Neural progenitor cell (in vitro differentiated cells): ENCODE data around the gene ANXA6. TPM values are rescaled to one million over a fixed set of nuclear protein-coding genes. Genes with fewer than 3 reads are reported as not detected.
A peak's percentile ranks its signal among the peaks of the same experiment; 100 is the strongest.

ENCODE experiments used
- DNase-seq: peaks from one replicate; pipeline ENCODE4 v3.0.0-alpha.2; 2016; ENCODE audit warnings: low spot score
- H2AFZ ChIP-seq: fragments of 200-600 bp; sonication (generic); replicated peaks from 2 replicates; pipeline ENCODE4 v1.6.1; 2016; ENCODE audit warnings: antibody characterized with exemption
- H3F3A ChIP-seq: fragments of 200-600 bp; sonication (generic); 2 replicates; pipeline ENCODE4 v1.6.1; 2016; ENCODE audit warnings: antibody characterized with exemption, low read depth
- H3K27ac ChIP-seq: fragments of 200-600 bp; sonication (generic); 2 replicates; pipeline ENCODE4 v1.5.1; 2016; ENCODE audit warnings: mild to moderate bottlenecking
- H3K27me3 ChIP-seq: fragments of 200-600 bp; sonication (generic); 2 replicates; pipeline ENCODE4 v1.6.1; 2016; ENCODE audit warnings: mild to moderate bottlenecking, moderate library complexity
- H3K36me3 ChIP-seq: fragments of 200-600 bp; sonication (generic); 2 replicates; pipeline ENCODE4 v1.5.1; 2016
- H3K4me1 ChIP-seq: fragments of 200-600 bp; sonication (generic); 2 replicates; pipeline ENCODE4 v1.6.1; 2016; ENCODE audit warnings: mixed run types
- H3K4me2 ChIP-seq: fragments of 200-600 bp; sonication (generic); 2 replicates; pipeline ENCODE4 v1.6.1; 2016
- H3K4me3 ChIP-seq: fragments of 200-600 bp; sonication (generic); 2 replicates; pipeline ENCODE4 v1.5.1; 2016
- H3K79me2 ChIP-seq: fragments of 200-600 bp; sonication (generic); 2 replicates; pipeline ENCODE4 v1.6.1; 2016; ENCODE audit warnings: low read depth
- H3K9ac ChIP-seq: fragments of 200-600 bp; sonication (generic); 2 replicates; pipeline ENCODE4 v1.6.1; 2016
- H3K9me3 ChIP-seq: fragments of 200-600 bp; sonication (generic); 2 replicates; pipeline ENCODE4 v1.5.1; 2016; ENCODE audit warnings: low read depth
- H4K20me1 ChIP-seq: fragments of 200-600 bp; sonication (generic); 2 replicates; pipeline ENCODE4 v1.6.1; 2016; ENCODE audit warnings: low read depth
- H3K27ac Mint-ChIP-seq: 3 replicates; pipeline ENCODE4 v1.8.0; 2021; ENCODE audit warnings: mixed read lengths
- H3K27me3 Mint-ChIP-seq: 2 replicates; pipeline ENCODE4 v1.8.0; 2022; ENCODE audit warnings: low read depth, mild to moderate bottlenecking, inconsistent platforms, moderate library complexity, mixed read lengths; ENCODE audit not compliant: insufficient read depth
- H3K36me3 Mint-ChIP-seq: 3 replicates; pipeline ENCODE4 v1.8.0; 2021; ENCODE audit warnings: mixed read lengths
- H3K4me1 Mint-ChIP-seq: 3 replicates; pipeline ENCODE4 v1.8.0; 2021; ENCODE audit warnings: mixed read lengths
- H3K4me3 Mint-ChIP-seq: 3 replicates; pipeline ENCODE4 v1.8.0; 2021; ENCODE audit warnings: mild to moderate bottlenecking, moderate library complexity, mixed read lengths
- H3K9me3 Mint-ChIP-seq: 3 replicates; pipeline ENCODE4 v1.8.0; 2020; ENCODE audit warnings: mixed read lengths
- EZH2 ChIP-seq: fragments of 200-600 bp; sonication (generic); IDR thresholded peaks from 2 replicates; pipeline ENCODE4 v1.6.1; 2017; ENCODE audit warnings: antibody characterized with exemption, mild to moderate bottlenecking, moderate library complexity
- EZH2phosphoT487 ChIP-seq: fragments of 200-600 bp; sonication (generic); IDR thresholded peaks from 2 replicates; pipeline ENCODE4 v1.6.1; 2017; ENCODE audit warnings: antibody characterized with exemption
- total RNA-seq: library from RNA; depleted of rRNA; stranded (reverse); fragments of >200 nt; gene quantifications from 2 replicates; pipeline ENCODE4 v1.2.3, GENCODE V29; 2015; ENCODE audit warnings: low replicate concordance
- TF ChIP-seq, protein P1 (sequence below): fragments of 200-600 bp; sonication (generic); IDR thresholded peaks from 2 replicates; pipeline ENCODE4 v1.5.1; 2017; ENCODE audit warnings: antibody characterized with exemption, mild to moderate bottlenecking

ANXA6 gene
- total RNA-seq, 1 donor from 2014 or later: 97.6 TPM

GRCh38 chr5:151053796-151054462, 103.7 kb downstream of the ANXA6 start:
- no peaks in the 10 kb centered on the region for H3K9me3 ChIP-seq

DNA sequence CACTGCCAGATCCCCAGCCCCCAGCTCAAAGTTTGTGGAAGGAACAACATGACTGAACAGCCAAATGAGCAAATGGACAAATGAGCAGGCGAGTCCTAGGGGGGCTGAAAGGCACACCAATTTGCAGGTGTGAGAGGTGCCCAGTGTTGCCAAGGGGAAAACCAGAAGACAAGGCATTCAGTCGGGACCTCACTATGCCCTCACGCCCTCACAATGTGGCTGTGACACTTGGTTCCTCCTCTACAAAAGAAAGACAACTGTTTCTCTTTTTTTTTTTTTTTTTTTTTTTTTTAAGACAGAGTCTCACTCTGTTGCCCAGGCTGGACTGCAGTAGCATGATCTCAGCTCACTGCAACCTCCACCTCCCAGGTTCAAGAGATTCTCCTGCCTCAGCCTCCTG, 104.7 kb downstream of the ANXA6 start:
- TF ChIP-seq, protein P1, sequence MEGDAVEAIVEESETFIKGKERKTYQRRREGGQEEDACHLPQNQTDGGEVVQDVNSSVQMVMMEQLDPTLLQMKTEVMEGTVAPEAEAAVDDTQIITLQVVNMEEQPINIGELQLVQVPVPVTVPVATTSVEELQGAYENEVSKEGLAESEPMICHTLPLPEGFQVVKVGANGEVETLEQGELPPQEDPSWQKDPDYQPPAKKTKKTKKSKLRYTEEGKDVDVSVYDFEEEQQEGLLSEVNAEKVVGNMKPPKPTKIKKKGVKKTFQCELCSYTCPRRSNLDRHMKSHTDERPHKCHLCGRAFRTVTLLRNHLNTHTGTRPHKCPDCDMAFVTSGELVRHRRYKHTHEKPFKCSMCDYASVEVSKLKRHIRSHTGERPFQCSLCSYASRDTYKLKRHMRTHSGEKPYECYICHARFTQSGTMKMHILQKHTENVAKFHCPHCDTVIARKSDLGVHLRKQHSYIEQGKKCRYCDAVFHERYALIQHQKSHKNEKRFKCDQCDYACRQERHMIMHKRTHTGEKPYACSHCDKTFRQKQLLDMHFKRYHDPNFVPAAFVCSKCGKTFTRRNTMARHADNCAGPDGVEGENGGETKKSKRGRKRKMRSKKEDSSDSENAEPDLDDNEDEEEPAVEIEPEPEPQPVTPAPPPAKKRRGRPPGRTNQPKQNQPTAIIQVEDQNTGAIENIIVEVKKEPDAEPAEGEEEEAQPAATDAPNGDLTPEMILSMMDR: no peak
- TF ChIP-seq EZH2 (no peak), EZH2phosphoT487 (no peak)
- Histone ChIP-seq H3K27me3 (no peaks in the 10 kb centered on the region), H3K9ac (no peak overlapping the region), H3F3A (peaks cover 5% of the 10 kb centered on the region), H3K4me2 (no peak overlapping the region), H3K9me3 (no peaks in the 10 kb centered on the region), H4K20me1 (peaks cover 4% of the 10 kb centered on the region), H2AFZ (no peak overlapping the region), H3K4me3 (no peak overlapping the region), H3K4me1 (no peaks in the 10 kb centered on the region), H3K79me2 (no peaks in the 10 kb centered on the region), H3K27ac (no peak overlapping the region), H3K36me3 (peaks cover 4% of the 10 kb centered on the region)
- peaks cover 18% of the 10 kb centered on the region for H3K36me3 Mint-ChIP-seq
- H3K27ac Mint-ChIP-seq: peak overlapping the region; percentile 38
- no peaks in the 10 kb centered on the region for H3K27me3 Mint-ChIP-seq
- H3K9me3 Mint-ChIP-seq: no peaks in the 10 kb centered on the region
- no peak overlapping the region for H3K4me3 Mint-ChIP-seq
- no peak for DNase-seq
- no peaks in the 10 kb centered on the region for H3K4me1 Mint-ChIP-seq

More at GRCh38 chr5:151053796-151054462, 103.7 kb downstream of the ANXA6 start:
- Mint-ChIP-seq H3K36me3 (peaks cover 11% of the 10 kb centered on the region), H3K27me3 (no peaks in the 10 kb centered on the region), H3K27ac (no peak overlapping the region), H3K9me3 (no peaks in the 10 kb centered on the region), H3K4me1 (no peaks in the 10 kb centered on the region), H3K4me3 (no peak overlapping the region)
- no peak overlapping the region for H3K4me2 ChIP-seq
- H3K27ac ChIP-seq: no peak overlapping the region
- H2AFZ ChIP-seq: no peak overlapping the region
- TF ChIP-seq, protein P1: no peak
- TF ChIP-seq EZH2 (no peak), EZH2phosphoT487 (no peak)
- no peaks in the 10 kb centered on the region for H4K20me1 ChIP-seq
- H3K9ac ChIP-seq: no peak overlapping the region
- H3K27me3 ChIP-seq: no peaks in the 10 kb centered on the region
- H3K4me1 ChIP-seq: no peaks in the 10 kb centered on the region
- no peak overlapping the region for H3K4me3 ChIP-seq
- H3F3A ChIP-seq: no peaks in the 10 kb centered on the region
- H3K36me3 ChIP-seq: no peaks in the 10 kb centered on the region
- H3K79me2 ChIP-seq: no peaks in the 10 kb centered on the region
- no peak for DNase-seq

DNA sequence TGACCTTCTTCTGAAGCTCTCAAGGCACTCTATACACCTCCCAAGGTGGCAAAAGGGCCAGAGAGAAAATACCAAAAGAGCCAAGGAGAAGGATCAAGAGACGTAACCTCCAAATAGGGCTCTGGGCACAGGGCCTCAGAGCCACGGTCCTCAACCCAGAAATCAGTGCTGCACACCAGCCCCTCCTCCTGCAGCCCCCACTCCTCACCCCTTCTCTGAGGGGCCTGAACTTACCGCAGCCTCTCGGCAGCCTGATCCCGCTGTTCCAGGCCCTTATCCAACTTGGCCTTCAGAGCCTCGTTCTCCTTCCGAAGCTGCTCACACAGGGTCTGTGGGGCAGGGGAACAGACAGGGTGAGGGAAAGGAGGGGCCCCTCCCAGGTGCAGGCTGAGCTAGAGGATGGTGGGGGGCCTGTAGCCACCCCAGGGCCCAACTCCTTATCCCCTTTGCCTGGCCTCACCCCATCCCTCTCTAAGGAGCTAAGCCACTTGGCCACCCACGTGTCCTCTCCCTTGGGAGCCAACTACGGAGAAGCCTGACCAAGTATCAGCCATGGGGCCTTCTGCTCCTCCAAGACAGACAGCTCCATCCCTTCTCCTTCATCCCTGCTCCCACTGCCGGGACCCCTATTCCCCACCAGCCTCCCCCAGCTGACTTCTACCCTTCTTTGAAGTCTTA, 105.5 kb downstream of the ANXA6 start:
- no peak overlapping the region for H3K4me3 Mint-ChIP-seq
- H3K27me3 Mint-ChIP-seq: no peaks in the 10 kb centered on the region
- H3K27me3 ChIP-seq: no peaks in the 10 kb centered on the region
- H3K9me3 ChIP-seq: no peaks in the 10 kb centered on the region
- no peaks in the 10 kb centered on the region for H3K4me1 ChIP-seq
- no peaks in the 10 kb centered on the region for H3K4me1 Mint-ChIP-seq
- H3K36me3 Mint-ChIP-seq: peaks cover 18% of the 10 kb centered on the region
- H3K27ac ChIP-seq: no peak overlapping the region
- peaks cover 4% of the 10 kb centered on the region for H4K20me1 ChIP-seq
- peak overlapping the region; percentile 38 for H3K27ac Mint-ChIP-seq
- H3F3A ChIP-seq: peaks cover 5% of the 10 kb centered on the region
- H3K79me2 ChIP-seq: no peaks in the 10 kb centered on the region
- H3K9ac ChIP-seq: no peak overlapping the region
- no peak overlapping the region for H3K4me2 ChIP-seq
- no peak overlapping the region for H2AFZ ChIP-seq
- no peak overlapping the region for H3K4me3 ChIP-seq
- no peaks in the 10 kb centered on the region for H3K9me3 Mint-ChIP-seq
- no peak for DNase-seq
- no peak for TF ChIP-seq EZH2phosphoT487
- TF ChIP-seq EZH2: no peak
- TF ChIP-seq, protein P1: no peak
- peaks cover 4% of the 10 kb centered on the region for H3K36me3 ChIP-seq
